Vagina (tissue), 2 donors: ENCODE measurements around the gene CREB3L2. TPM values are rescaled to one million over a fixed set of nuclear protein-coding genes. Genes with fewer than 3 reads are reported as not detected.

Experiments
- DNase-seq, 2 donors: peaks; one replicate each; pipeline ENCODE4 v3.0.0-alpha.2; 2017; ENCODE audit errors: extremely low spot score in 2 of 2
- H3K27ac ChIP-seq: fragments of 200-600 bp; sonication (generic); one replicate; pipeline ENCODE4 v1.5.1; 2019
- H3K27me3 ChIP-seq: fragments of 200-600 bp; sonication (generic); one replicate; pipeline ENCODE4 v1.5.1; 2019
- H3K36me3 ChIP-seq, 2 donors: fragments of 200-600 bp; sonication (generic); one replicate each; pipeline ENCODE4 v1.5.1; 2017 to 2019
- H3K4me1 ChIP-seq: fragments of 200-600 bp; sonication (generic); one replicate; pipeline ENCODE4 v1.5.1; 2019
- H3K4me3 ChIP-seq, 2 donors: fragments of 200-600 bp; sonication (generic); 1 replicate in 1 of 2; 2 replicates in 1 of 2; pipeline ENCODE4 v1.5.1; 2016 to 2019
- H3K9me3 ChIP-seq: fragments of 200-600 bp; sonication (generic); one replicate; pipeline ENCODE4 v1.5.1; 2019
- CTCF ChIP-seq, 3 experiments: fragments of 450-650 bp in 2 of 3; fragments of 200-600 bp in 1 of 3; sonication (generic) in 1 of 3; IDR thresholded peaks; one replicate each; pipeline ENCODE4 v1.5.1; 2017 to 2019; ENCODE audit warnings: antibody characterized with exemption in 3 of 3, mild to moderate bottlenecking in 2 of 3, moderate library complexity in 2 of 3
- POLR2A ChIP-seq, 2 donors: fragments of 450-650 bp; IDR thresholded peaks; one replicate each; pipeline ENCODE4 v1.6.1; 2017; ENCODE audit warnings: antibody characterized with exemption in 2 of 2, mild to moderate bottlenecking in 2 of 2, moderate library complexity in 2 of 2
- POLR2AphosphoS5 ChIP-seq, 2 donors: sonication (generic); formaldehyde crosslinking; IDR thresholded peaks; one replicate each; pipeline ENCODE4 v1.9.0; 2017; ENCODE audit warnings: antibody characterized with exemption in 2 of 2, mild to moderate bottlenecking in 2 of 2, low read depth in 1 of 2; ENCODE audit not compliant: insufficient read depth in 1 of 2
- intact Hi-C: fragments of 100-400 bp; cut with DNase I; formaldehyde crosslinking; loops from one replicate; pipeline ENCODE4 v1.15.1; 2023
- total RNA-seq: library from RNA; depleted of rRNA; stranded (reverse); fragments of >200 nt; gene quantifications from one replicate; pipeline ENCODE4 v1.2.3, GENCODE V29; 2016

Gene CREB3L2
- total RNA-seq, 1 donor from 2014 or later = 28.7 TPM

GRCh38 chr7:137873979-137874777 is 127.7 kb downstream of the CREB3L2 start:
- intact Hi-C loops = no loop called here
- no peaks in the 10 kb centered on the region for H3K9me3 ChIP-seq
- H3K4me3 ChIP-seq = no peak overlapping the region
- peaks cover 0 to 4% of the 10 kb centered on the region in 2 donors for H3K36me3 ChIP-seq
- no peaks in the 10 kb centered on the region for H3K27me3 ChIP-seq
- H3K4me1 ChIP-seq = peaks cover 26% of the 10 kb centered on the region
- TF ChIP-seq POLR2AphosphoS5 (IDR thresholded peaks at IDR 0.05; ENCODE audit: insufficient read depth in 1 of 2, low read depth in 1 of 2) (no peak), POLR2A (IDR thresholded peaks at IDR 0.05) (no peak), CTCF (IDR thresholded peaks at IDR 0.05) (no peak)
- H3K27ac ChIP-seq = peak overlapping the region; percentile 12
- no peak for DNase-seq

DNA sequence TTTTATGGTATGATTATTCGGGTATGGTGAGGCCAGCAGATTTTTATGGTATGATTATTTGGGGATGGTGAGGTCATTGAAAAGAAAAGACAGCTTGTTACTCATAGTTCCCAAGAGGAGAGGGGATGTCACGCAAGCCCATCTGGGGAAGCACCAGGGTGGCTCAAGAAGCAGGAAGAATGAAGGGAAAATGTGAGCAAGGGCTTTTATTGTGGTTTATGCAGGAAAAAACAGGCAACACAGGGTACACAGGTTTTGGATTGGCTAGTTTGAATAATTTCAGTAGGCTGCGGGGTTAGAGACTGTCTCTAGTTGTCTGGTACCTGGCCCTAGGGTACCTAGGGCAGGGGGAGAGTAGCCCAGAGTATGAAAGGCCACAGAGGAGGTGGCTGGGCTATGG is 128.4 kb downstream of the CREB3L2 start:
- TF ChIP-seq POLR2A (IDR thresholded peaks at IDR 0.05) (no peak), POLR2AphosphoS5 (IDR thresholded peaks at IDR 0.05; ENCODE audit: insufficient read depth in 1 of 2, low read depth in 1 of 2) (no peak), CTCF (IDR thresholded peaks at IDR 0.05) (no peak)
- Histone ChIP-seq H3K36me3 (peaks cover 0 to 4% of the 10 kb centered on the region in 2 donors), H3K9me3 (no peaks in the 10 kb centered on the region), H3K27ac (peak overlapping the region; percentile 12), H3K4me3 (no peak overlapping the region), H3K4me1 (peaks cover 19% of the 10 kb centered on the region), H3K27me3 (no peaks in the 10 kb centered on the region)
- intact Hi-C loops = no loop called here
- no peak for DNase-seq

GRCh38 chr7:137871170-137871915 is 130.5 kb downstream of the CREB3L2 start:
- intact Hi-C loops = no loop called here
- H3K9me3 ChIP-seq = no peaks in the 10 kb centered on the region
- H3K36me3 ChIP-seq = peaks cover 0 to 3% of the 10 kb centered on the region in 2 donors
- H3K27me3 ChIP-seq = no peaks in the 10 kb centered on the region
- DNase-seq = no peak
- H3K4me3 ChIP-seq = no peak overlapping the region
- H3K4me1 ChIP-seq = no peaks in the 10 kb centered on the region
- H3K27ac ChIP-seq = peak overlapping the region; percentile 60
- TF ChIP-seq POLR2AphosphoS5 (IDR thresholded peaks at IDR 0.05; ENCODE audit: insufficient read depth in 1 of 2, low read depth in 1 of 2) = peak in 1 of 2 donors; percentile 15
- TF ChIP-seq CTCF (IDR thresholded peaks at IDR 0.05) = no peak

- no peaks in the 10 kb centered on the region for H3K4me1 ChIP-seq
- no peak overlapping the region for H3K4me3 ChIP-seq
- no peak overlapping the region for H3K27ac ChIP-seq
- intact Hi-C loops = no loop called here
- H3K9me3 ChIP-seq = no peaks in the 10 kb centered on the region
- H3K36me3 ChIP-seq = peaks cover 0 to 9% of the 10 kb centered on the region in 2 donors
- H3K27me3 ChIP-seq = no peaks in the 10 kb centered on the region
- TF ChIP-seq CTCF (IDR thresholded peaks at IDR 0.05) = no peak
- TF ChIP-seq POLR2A (IDR thresholded peaks at IDR 0.05) = no peak
- no peak for TF ChIP-seq POLR2AphosphoS5 (IDR thresholded peaks at IDR 0.05; ENCODE audit: insufficient read depth in 1 of 2, low read depth in 1 of 2)
- DNase-seq = no peak
These were observed 131.2 kb downstream of the CREB3L2 start for GRCh38 chr7:137870684-137871083.
